Activated naive CD4-positive, alpha-beta T cell treated with anti-CD3 and anti-CD28 coated beads, Interleukin-2, amount 50 U/mL, for 72 hours (primary cell): ENCODE data around the gene SLC25A44. TPM values are rescaled to one million over a fixed set of nuclear protein-coding genes. Genes with fewer than 3 reads are reported as not detected.

ENCODE experiments used
- total RNA-seq, 2 donors: library from RNA; stranded (reverse); gene quantifications; one replicate each; pipeline ENCODE4 v1.2.3, GENCODE V29; 2022

SLC25A44 gene
- total RNA-seq, 2 donors from 2014 or later = 79.1 to 82.1 TPM

Other genes starting within 250 kb of the SLC25A44 start
- gene ARHGEF2, start 215.6 kb upstream of the SLC25A44 start, total RNA-seq = 100 to 1,000 TPM; 131 to 238 TPM
- 100 to 1,000 TPM; 178 TPM for gene SSR2, start 173.2 kb upstream of the SLC25A44 start, total RNA-seq
- gene UBQLN4, start 140.3 kb upstream of the SLC25A44 start, total RNA-seq = 10 to 100 TPM; 31.3 to 32.2 TPM
- 10 to 100 TPM; 36.0 to 51.7 TPM for gene LAMTOR2, start 139.3 kb upstream of the SLC25A44 start, total RNA-seq
- under 1 TPM; 0.36 to 0.89 TPM for gene RAB25, start 132.9 kb upstream of the SLC25A44 start, total RNA-seq
- under 1 TPM; 0.16 to 0.49 TPM for gene MEX3A, start 111.6 kb upstream of the SLC25A44 start, total RNA-seq
- gene LMNA, start 79.4 kb upstream of the SLC25A44 start, total RNA-seq = 100 to 1,000 TPM; 116 to 147 TPM
- gene SEMA4A, start 40.5 kb upstream of the SLC25A44 start, total RNA-seq = 10 to 100 TPM; 10.5 to 36.2 TPM
- 100 to 1,000 TPM; 120 to 156 TPM for gene PMF1, start 18.9 kb downstream of the SLC25A44 start, total RNA-seq
- gene BGLAP, start 48.1 kb downstream of the SLC25A44 start, total RNA-seq = 1 to 10 TPM; 4.3 to 9.7 TPM
- gene PAQR6, start 54.0 kb downstream of the SLC25A44 start, total RNA-seq = 1 to 10 TPM; 9.3 to 9.5 TPM
- 100 to 1,000 TPM in 1 of 2 donors, 10 to 100 TPM in 1; 80.4 to 115 TPM for gene SMG5, start 88.7 kb downstream of the SLC25A44 start, total RNA-seq
- gene TMEM79, start 90.2 kb downstream of the SLC25A44 start, total RNA-seq = 10 to 100 TPM; 11.0 to 24.4 TPM
- gene GLMP, start 101.6 kb downstream of the SLC25A44 start, total RNA-seq = 10 to 100 TPM; 16.2 to 25.9 TPM
- not detected for gene VHLL, start 105.2 kb downstream of the SLC25A44 start, total RNA-seq
- 100 to 1,000 TPM; 229 to 347 TPM for gene CCT3, start 144.2 kb downstream of the SLC25A44 start, total RNA-seq
- gene TSACC, start 144.4 kb downstream of the SLC25A44 start, total RNA-seq = under 1 TPM in 1 of 2 donors, not detected in 1; 0.76 TPM
- gene RHBG, start 175.1 kb downstream of the SLC25A44 start, total RNA-seq = not detected